HG02678 (cell line): ENCODE results near the gene THAP10.

ENCODE experiments used
- ATAC-seq: cut with Tn5 transposase; IDR thresholded peaks from one replicate; pipeline ENCODE4 v1.9.1; 2021; ENCODE audit warnings: mild to moderate bottlenecking, moderate library complexity; ENCODE audit not compliant: unreplicated experiment

Gene THAP10

GRCh38 chr15:70854666-70854976 lies 37.6 kb downstream of the THAP10 start:
- ATAC-seq = no peak

DNA sequence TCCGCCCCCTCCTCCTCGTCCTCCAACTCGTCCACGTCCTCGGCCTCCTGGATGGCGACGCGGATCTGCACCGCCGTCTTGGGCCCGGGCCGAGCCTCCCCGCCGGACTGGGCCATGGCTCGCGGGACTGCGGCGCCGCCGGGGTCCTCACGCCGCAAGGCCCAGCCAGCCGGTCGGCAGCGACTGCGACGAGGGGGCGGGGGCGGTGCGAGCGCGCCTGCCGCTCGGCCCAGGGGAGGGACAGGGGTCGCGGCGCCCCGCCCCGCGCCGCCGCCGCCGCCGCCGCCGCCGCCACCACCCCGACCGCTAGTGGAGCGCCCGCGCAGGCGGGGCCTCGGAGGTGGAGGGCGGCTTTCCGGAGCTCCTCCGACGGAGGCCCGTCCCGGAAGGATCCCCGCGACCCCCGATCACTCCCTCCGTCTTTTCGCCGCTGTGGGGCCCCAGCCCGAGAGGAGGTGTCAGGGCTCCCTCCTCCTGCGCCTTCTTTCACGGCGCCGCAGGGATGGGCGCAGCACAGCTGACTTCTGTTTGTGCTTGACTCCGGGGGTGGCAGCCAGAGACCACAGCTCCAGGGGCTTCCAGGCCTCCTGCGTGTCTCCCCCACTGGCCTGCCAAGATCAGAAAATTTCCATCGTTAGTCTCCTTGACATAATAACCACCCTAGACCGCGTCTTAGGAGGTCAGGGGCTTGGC lies 38.1 kb downstream of the THAP10 start, which contains the start of gene LARP6:
Gene LARP6, minus strand, starts transcription at position 185 of the 693 bp plus-strand sequence. Its CDS starts 69 bp downstream, at position 116.
- ATAC-seq = no peak

GRCh38 chr15:70853318-70853972 lies 38.8 kb downstream of the THAP10 start:
- ATAC-seq = no peak

- no peak for ATAC-seq
These were observed 39.5 kb downstream of the THAP10 start for GRCh38 chr15:70852501-70853317.

GRCh38 chr15:70851889-70852288 lies 40.3 kb downstream of the THAP10 start:
- ATAC-seq = no peak

GRCh38 chr15:70845602-70846360 lies 46.5 kb downstream of the THAP10 start:
- ATAC-seq = no peak

DNA sequence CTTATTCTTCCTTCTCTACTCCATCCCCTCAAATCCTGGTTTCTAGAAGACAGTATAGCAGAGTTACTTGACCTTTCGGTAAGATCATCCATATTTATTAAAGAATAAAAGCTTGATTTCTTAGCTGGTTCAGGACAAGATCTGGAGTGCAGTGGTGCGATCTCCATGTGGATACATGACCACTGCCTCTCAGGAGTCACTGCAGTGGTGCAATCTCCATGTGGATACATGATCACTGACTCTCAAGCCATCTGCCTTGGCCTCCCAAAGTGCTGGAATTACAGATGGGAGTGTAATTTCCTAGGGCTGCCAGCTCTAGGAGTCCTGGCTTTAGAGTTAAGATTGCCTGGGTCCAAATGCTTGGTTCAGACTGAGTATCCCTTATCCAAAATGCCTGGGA lies 54.8 kb downstream of the THAP10 start:
- ATAC-seq = no peak

DNA sequence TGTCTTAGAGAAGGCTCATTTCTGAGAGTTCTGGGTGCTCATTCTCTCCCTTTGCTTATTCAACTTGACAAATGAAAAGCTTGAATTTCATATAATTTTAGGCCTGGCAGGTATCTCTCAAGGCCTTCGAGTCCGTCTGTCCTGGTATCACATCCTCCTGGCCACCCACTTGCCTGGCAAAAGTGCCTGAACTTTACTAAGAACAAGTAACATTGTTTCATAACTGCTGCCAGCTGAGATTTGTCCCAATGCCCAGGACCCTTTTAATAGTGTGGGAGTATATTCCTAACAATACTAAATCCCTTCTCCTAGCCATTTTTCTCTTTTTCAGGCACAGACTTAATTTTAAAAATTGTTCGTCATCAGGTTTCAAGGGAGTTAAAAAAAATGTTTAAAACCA lies 56.4 kb downstream of the THAP10 start:
- no peak for ATAC-seq

GRCh38 chr15:70835415-70835814 lies 56.8 kb downstream of the THAP10 start:
- no peak for ATAC-seq

DNA sequence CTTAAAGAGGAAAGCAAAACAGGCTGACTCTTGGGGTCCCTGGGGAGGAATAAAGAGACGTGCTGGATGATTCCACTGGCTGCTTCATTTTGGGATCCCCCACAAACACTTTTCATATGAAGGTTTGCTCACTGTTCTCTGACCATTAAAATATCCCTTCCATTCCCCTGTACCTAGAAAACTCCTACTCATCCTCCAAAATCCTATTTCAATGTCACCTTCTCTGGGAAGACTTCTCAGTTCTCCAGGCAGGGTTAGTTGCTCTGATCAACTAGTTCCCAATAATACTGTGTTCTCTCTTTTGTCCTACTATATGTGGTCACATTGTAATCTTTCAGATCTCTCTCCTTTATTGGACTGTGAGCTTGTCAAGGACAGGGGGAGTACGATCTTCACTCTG lies 57.2 kb downstream of the THAP10 start:
- ATAC-seq = no peak

DNA sequence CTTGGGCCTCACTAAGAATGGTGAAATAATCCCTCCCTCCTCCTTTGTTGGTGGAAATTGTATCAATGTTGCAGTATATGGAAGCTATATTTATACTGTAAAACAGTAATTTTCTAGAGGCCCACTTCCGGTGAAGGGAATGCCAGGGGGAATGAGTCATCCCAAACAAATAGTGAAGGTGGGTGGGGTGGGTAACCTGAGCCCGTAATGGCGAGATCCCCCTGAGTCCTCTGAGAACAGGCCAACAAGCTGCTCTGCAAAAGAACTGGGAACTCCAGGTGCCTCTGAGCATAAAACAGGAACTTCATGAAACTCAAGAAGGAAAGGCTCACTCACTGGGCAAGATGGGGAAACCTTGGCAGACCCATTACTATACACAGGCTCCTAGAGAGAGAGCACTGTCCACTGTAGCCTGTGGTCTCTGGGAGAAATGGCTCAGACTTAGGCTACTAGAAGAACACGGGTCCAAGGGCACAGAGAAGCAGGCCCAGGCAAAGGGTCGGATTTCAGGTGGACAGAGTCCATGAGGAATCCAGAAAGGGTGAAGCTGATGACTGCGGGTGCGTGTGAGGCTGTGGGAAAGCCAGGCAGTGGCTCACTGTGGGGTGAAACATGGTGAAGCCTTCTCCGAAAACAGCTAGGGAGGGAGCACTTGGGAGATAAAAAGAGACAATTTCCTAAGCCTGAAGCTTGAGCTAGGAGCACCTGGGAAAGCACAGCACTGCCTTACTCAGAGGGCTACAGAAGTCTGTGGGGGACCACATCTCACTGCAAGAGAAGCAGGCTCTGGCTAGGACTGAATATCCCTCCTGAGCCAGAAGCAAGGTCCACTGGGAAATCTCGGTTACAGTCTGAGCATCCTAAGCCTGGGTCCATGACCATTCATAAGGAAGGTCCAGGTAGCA lies 58.1 kb downstream of the THAP10 start:
- ATAC-seq = no peak

GRCh38 chr15:70833422-70833821 lies 58.8 kb downstream of the THAP10 start:
- ATAC-seq = no peak

- ATAC-seq = no peak
These were observed 60.1 kb downstream of the THAP10 start for GRCh38 chr15:70832176-70832575.
